GM21423 (cell line): Measurements from ENCODE around the gene SP4.

Experiments
- ATAC-seq: cut with Tn5 transposase; IDR thresholded peaks from one replicate; pipeline ENCODE4 v1.9.1; 2021; ENCODE audit warnings: mild to moderate bottlenecking, moderate library complexity; ENCODE audit not compliant: unreplicated experiment

Gene SP4

GRCh38 chr7:21427871-21428658 lies at the start of gene SP4:
Gene SP4 (plus strand): TSS chr7:21428083. CDS start chr7:21428252, 169 bp downstream.
- peak; percentile 65 for ATAC-seq

GRCh38 chr7:21383227-21384220 lies 44.4 kb upstream of the SP4 start:
- ATAC-seq: peak; percentile 74

GRCh38 chr7:21393937-21394336 lies 33.9 kb upstream of the SP4 start:
- ATAC-seq: no peak

- no peak for ATAC-seq
These were observed 25.9 kb upstream of the SP4 start for GRCh38 chr7:21401944-21402343.

GRCh38 chr7:21407796-21408480 lies 19.9 kb upstream of the SP4 start:
- ATAC-seq: no peak

- no peak for ATAC-seq
These were observed 19.4 kb upstream of the SP4 start for GRCh38 chr7:21408481-21408820.

GRCh38 chr7:21412410-21412851 lies 15.5 kb upstream of the SP4 start:
- no peak for ATAC-seq

GRCh38 chr7:21412957-21413356 lies 14.9 kb upstream of the SP4 start:
- ATAC-seq: no peak

GRCh38 chr7:21413502-21413901 lies 14.4 kb upstream of the SP4 start:
- no peak for ATAC-seq

GRCh38 chr7:21414795-21415393 lies 13.0 kb upstream of the SP4 start:
- ATAC-seq: no peak

- no peak for ATAC-seq
These were observed 10.2 kb upstream of the SP4 start for GRCh38 chr7:21417647-21418046.

- no peak for ATAC-seq
These were observed 5.1 kb upstream of the SP4 start for GRCh38 chr7:21422751-21423150.

GRCh38 chr7:21425290-21425689 lies 2.6 kb upstream of the SP4 start:
- no peak for ATAC-seq

- ATAC-seq: no peak
These were observed 1.3 kb upstream of the SP4 start for GRCh38 chr7:21426286-21427181.

- ATAC-seq: peak; percentile 77
These were observed 557 bp upstream of the SP4 start for GRCh38 chr7:21427182-21427870.

GRCh38 chr7:21428659-21428941 lies 717 bp downstream of the SP4 start:
- ATAC-seq: no peak

- no peak for ATAC-seq
These were observed 1.1 kb downstream of the SP4 start for GRCh38 chr7:21429021-21429420.

GRCh38 chr7:21429786-21430574 lies 2.1 kb downstream of the SP4 start:
- no peak for ATAC-seq

GRCh38 chr7:21430575-21430954 lies 2.7 kb downstream of the SP4 start:
- ATAC-seq: no peak
